Naive thymus-derived CD8-positive, alpha-beta T cell (primary cell): ENCODE data around the gene CLEC18C. TPM values are rescaled to one million over a fixed set of nuclear protein-coding genes. Genes with fewer than 3 reads are reported as not detected.
"Not testable (repeated sequence)": the region's sequence is repeated elsewhere in the genome, so short reads cannot be mapped to it uniquely, and the experiment has no call there.

Experiments
- ATAC-seq, 2 donors: fragments of 150-1000 bp; cut with Tn5 transposase in 1 of 2; sonication (Bioruptor Pico), chemical (Tn5 transposase) in 1 of 2; 1 replicate in 1 of 2; 2 replicates in 1 of 2; pipeline ENCODE4 v1.10.0; 2021; ENCODE audit warnings: mild to moderate bottlenecking in 2 of 2, moderate library complexity in 2 of 2
- POLR2A ChIA-PET: fragments of 350-600 bp; sonication (Branson Sonifier 250); formaldehyde crosslinking; loops from one replicate; lab custom pipeline; 2021; ENCODE audit warnings: antibody characterized with exemption; lab: Charles Lee
- DNase-seq, 10 donors: peaks; one replicate each; pipeline versions ENCODE4 v3.0.0 to v3.0.0-alpha.2; 2020 to 2022
- H3K27ac Mint-ChIP-seq, 10 donors: one replicate each; pipeline ENCODE4 v1.8.0; 2020 to 2022; ENCODE audit warnings: mild to moderate bottlenecking in 10 of 10, mixed read lengths in 10 of 10, moderate library complexity in 4 of 10, inconsistent platforms in 1 of 10
- H3K27me3 Mint-ChIP-seq, 5 donors: one replicate each; pipeline ENCODE4 v1.8.0; 2021 to 2022; ENCODE audit warnings: mixed read lengths in 5 of 5
- H3K36me3 Mint-ChIP-seq, 3 donors: one replicate each; pipeline ENCODE4 v1.8.0; 2020 to 2022; ENCODE audit warnings: mixed read lengths in 3 of 3, mild to moderate bottlenecking in 2 of 3, inconsistent platforms in 1 of 3
- H3K4me1 Mint-ChIP-seq, 4 donors: one replicate each; pipeline ENCODE4 v1.8.0; 2021 to 2022; ENCODE audit warnings: mixed read lengths in 4 of 4
- H3K4me3 Mint-ChIP-seq, 10 donors: one replicate each; pipeline ENCODE4 v1.8.0; 2020 to 2022; ENCODE audit warnings: mild to moderate bottlenecking in 10 of 10, mixed read lengths in 10 of 10, moderate library complexity in 6 of 10, inconsistent platforms in 1 of 10
- H3K9me3 Mint-ChIP-seq, 9 donors: one replicate each; pipeline ENCODE4 v1.8.0; 2020 to 2022; ENCODE audit warnings: mixed read lengths in 9 of 9, mild to moderate bottlenecking in 3 of 9, inconsistent platforms in 1 of 9, moderate library complexity in 1 of 9
- polyA plus RNA-seq, 3 donors: library from polyadenylated mRNA; unstranded; fragments of 300-500 nt; fragmentation: Illumina TruSeq; gene quantifications; one replicate each; pipeline ENCODE4 v1.2.3, GENCODE V29; 2021
- total RNA-seq, 8 experiments: library from RNA in 2 of 8; stranded (reverse) in 2 of 8; gene quantifications; one replicate each; pipeline ENCODE4 v1.2.3 and lab custom pipeline; 2021 to 2026

CLEC18C gene
- total and polyA plus RNA-seq, 5 experiments from 2014 or later: 2.2 to 3.0 TPM; not detected in 3

DNA sequence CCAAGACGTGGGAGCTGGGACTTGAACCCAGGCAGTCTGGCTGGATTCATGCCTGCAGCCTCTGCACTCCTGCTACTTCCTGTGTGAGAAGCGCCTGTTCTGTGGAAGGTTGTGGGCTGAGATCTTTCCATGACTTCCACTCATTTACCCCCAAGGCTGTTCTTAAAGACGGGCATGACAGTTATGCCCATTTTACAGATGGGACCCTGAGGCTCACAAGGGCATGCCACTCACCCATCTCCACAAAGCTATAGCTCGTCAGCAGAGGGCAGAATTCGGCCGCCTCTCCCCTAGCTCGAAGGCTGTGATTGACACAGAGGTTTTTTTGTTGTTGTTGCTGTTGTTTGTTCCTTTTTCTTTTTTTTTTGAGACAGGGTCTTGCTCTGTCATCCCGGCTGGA is 26.5 kb downstream of the CLEC18C start:
- H3K4me3 Mint-ChIP-seq, H3K27me3 Mint-ChIP-seq, H3K4me1 Mint-ChIP-seq, DNase-seq, H3K36me3 Mint-ChIP-seq, H3K9me3 Mint-ChIP-seq, POLR2A ChIA-PET, ATAC-seq, H3K27ac Mint-ChIP-seq: not testable (repeated sequence)

DNA sequence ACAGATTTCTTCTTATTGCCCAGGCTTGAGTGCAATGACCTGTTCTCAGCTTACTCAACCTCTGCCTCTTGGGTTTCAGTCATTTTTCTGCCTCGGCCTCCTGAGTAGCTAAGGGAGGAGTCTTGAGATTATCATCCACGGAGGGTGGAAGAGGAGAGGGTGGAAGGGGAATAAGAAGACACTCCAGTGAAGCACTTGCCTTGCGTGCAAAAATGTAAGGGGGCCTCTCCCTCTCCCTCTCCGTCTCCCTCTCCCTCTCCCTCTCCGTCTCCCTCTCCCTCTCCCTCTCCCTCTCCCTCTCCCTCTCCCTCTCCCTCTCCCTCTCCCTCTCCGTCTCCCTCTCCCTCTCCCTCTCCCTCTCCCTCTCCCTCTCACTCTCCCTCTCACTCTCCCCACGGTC is 29.9 kb downstream of the CLEC18C start:
- DNase-seq, POLR2A ChIA-PET, H3K9me3 Mint-ChIP-seq, H3K4me1 Mint-ChIP-seq, ATAC-seq, H3K27me3 Mint-ChIP-seq, H3K4me3 Mint-ChIP-seq: not testable (repeated sequence)
- peaks cover 0 to 20% (median 12%) of the 10 kb centered on the region in 3 donors for H3K36me3 Mint-ChIP-seq
- H3K27ac Mint-ChIP-seq: peak overlapping the region in 1 of 10 donors; percentile 71

DNA sequence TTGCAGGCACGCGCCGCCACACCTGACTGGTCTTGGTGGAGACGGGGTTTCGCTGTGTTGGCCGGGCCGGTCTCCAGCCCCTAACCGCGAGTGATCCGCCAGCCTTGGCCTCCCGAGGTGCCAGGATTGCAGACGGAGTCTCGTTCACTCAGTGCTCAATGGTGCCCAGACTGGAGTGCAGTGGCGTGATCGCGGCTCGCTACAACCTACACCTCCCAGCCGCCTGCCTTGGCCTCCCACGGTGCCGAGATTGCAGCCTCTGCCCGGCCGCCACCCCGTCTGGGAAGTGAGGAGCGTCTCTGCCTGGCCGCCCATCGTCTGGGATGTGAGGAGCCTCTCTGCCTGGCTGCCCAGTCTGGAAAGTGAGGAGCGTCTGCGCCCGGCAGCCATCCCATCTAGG is 30.4 kb downstream of the CLEC18C start:
- H3K4me3 Mint-ChIP-seq, ATAC-seq, H3K27me3 Mint-ChIP-seq, H3K9me3 Mint-ChIP-seq, DNase-seq, H3K4me1 Mint-ChIP-seq, POLR2A ChIA-PET: not testable (repeated sequence)
- Mint-ChIP-seq H3K27ac (peak overlapping the region in 1 of 10 donors; percentile 71), H3K36me3 (peaks cover 0 to 20% (median 12%) of the 10 kb centered on the region in 3 donors)

DNA sequence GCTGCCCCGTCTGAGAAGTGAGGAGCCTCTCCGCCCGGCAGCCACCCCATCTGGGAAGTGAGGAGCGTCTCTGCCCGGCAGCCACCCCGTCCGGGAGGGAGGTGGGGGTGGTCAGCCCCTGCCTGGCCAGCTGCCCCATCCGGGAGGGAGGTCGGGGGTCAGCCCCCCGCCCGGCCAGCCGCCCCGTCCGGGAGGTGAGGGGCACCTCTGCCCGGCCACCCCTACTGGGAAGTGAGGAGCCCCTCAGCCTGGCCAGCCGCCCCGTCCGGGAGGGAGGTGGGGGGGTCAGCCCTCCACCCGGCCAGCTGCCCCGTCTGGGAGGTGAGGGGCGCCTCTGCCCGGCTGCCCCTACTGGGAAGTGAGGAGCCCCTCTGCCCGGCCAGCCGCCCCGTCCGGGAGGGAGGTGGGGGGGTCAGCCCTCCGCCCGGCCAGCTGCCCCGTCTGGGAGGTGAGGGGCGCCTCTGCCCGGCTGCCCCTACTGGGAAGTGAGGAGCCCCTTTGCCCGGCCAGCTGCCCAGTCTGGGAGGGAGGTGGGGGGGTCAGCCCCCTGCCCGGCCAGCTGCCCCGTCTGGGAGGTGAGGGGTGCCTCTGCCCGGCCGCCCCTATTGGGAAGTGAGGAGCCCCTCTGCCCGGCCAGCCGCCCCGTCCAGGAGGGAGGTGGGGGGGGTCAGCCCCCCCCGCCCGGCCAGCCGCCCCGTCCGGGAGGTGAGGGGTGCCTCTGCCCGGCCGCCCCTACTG is 31.2 kb downstream of the CLEC18C start:
- peaks cover 0 to 24% (median 12%) of the 10 kb centered on the region in 3 donors for H3K36me3 Mint-ChIP-seq
- H3K4me1 Mint-ChIP-seq, H3K4me3 Mint-ChIP-seq, POLR2A ChIA-PET, H3K9me3 Mint-ChIP-seq, DNase-seq, H3K27ac Mint-ChIP-seq, H3K27me3 Mint-ChIP-seq, ATAC-seq: not testable (repeated sequence)

DNA sequence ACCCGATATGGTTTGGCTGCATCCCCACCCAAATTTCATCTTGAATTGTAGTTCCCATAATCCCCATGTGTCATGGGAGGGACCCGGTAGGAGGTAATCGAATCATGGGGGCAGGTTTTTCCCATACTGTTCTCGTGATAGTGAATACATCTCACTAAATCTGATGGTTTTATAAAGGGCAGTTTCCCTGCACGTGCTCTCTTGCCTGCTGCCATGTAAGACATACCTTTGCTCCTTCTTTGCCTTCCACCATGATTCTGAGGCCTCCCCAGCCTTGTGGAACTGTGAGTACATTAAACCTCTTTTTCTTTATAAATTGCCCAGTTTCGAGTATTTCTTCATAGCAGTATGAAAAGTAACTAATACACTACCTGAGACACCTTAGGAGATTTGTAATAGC is 32.8 kb downstream of the CLEC18C start:
- Mint-ChIP-seq H3K27ac (peak overlapping the region in 2 of 10 donors; percentile 43 to 65), H3K36me3 (peaks cover 0 to 34% (median 17%) of the 10 kb centered on the region in 3 donors)
- H3K9me3 Mint-ChIP-seq, POLR2A ChIA-PET, H3K4me1 Mint-ChIP-seq, H3K27me3 Mint-ChIP-seq, DNase-seq, H3K4me3 Mint-ChIP-seq, ATAC-seq: not testable (repeated sequence)

DNA sequence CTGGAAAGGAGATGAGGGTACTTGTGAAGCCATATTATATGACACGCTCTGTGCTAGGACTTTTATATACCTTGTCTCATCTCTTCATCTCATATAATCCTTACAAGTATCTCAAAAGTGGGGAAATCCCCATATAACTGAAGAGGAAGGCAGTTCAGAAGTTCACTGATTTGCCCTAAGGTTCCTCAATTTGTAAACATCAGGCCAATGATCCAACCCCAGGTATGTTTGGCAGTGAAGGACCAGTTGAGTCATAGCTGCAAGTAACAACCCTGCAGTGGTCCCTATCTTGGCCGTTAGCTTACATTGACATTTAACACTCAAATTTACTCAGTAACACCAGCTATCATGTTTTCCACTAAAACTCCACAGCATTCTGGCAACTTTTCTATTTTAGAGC is 45.0 kb downstream of the CLEC18C start:
- H3K9me3 Mint-ChIP-seq, H3K27ac Mint-ChIP-seq, POLR2A ChIA-PET, ATAC-seq, H3K27me3 Mint-ChIP-seq, H3K4me1 Mint-ChIP-seq, H3K4me3 Mint-ChIP-seq, DNase-seq: not testable (repeated sequence)
- peaks cover 0 to 71% (median 4%) of the 10 kb centered on the region in 3 donors for H3K36me3 Mint-ChIP-seq

- H3K4me1 Mint-ChIP-seq, H3K9me3 Mint-ChIP-seq, H3K27me3 Mint-ChIP-seq, POLR2A ChIA-PET, H3K4me3 Mint-ChIP-seq, ATAC-seq, DNase-seq: not testable (repeated sequence)
- peaks cover 0 to 72% (median 0%) of the 10 kb centered on the region in 3 donors for H3K36me3 Mint-ChIP-seq
- peak overlapping the region in 3 of 10 donors; percentile 15 to 64 (median 21) for H3K27ac Mint-ChIP-seq
These were observed 49.0 kb downstream of the CLEC18C start for GRCh38 chr16:70222574-70222973.

GRCh38 chr16:70223216-70223615 is 49.6 kb downstream of the CLEC18C start:
- H3K4me3 Mint-ChIP-seq, H3K9me3 Mint-ChIP-seq, H3K27me3 Mint-ChIP-seq, ATAC-seq, H3K4me1 Mint-ChIP-seq, POLR2A ChIA-PET, DNase-seq: not testable (repeated sequence)
- Mint-ChIP-seq H3K36me3 (peaks cover 0 to 73% (median 0%) of the 10 kb centered on the region in 3 donors), H3K27ac (peak overlapping the region in 5 of 10 donors; percentile 21 to 75 (median 56))

- H3K9me3 Mint-ChIP-seq, POLR2A ChIA-PET, DNase-seq, H3K27me3 Mint-ChIP-seq, ATAC-seq, H3K4me1 Mint-ChIP-seq, H3K4me3 Mint-ChIP-seq: not testable (repeated sequence)
- Mint-ChIP-seq H3K27ac (peak overlapping the region in 5 of 10 donors; percentile 21 to 75 (median 33)), H3K36me3 (peaks cover 0 to 74% (median 0%) of the 10 kb centered on the region in 3 donors)
These were observed 50.5 kb downstream of the CLEC18C start for GRCh38 chr16:70223971-70224513.

GRCh38 chr16:70224645-70225044 is 51.1 kb downstream of the CLEC18C start:
- H3K4me1 Mint-ChIP-seq, POLR2A ChIA-PET, ATAC-seq, H3K4me3 Mint-ChIP-seq, DNase-seq, H3K9me3 Mint-ChIP-seq, H3K27me3 Mint-ChIP-seq, H3K27ac Mint-ChIP-seq: not testable (repeated sequence)
- peaks cover 0 to 75% (median 0%) of the 10 kb centered on the region in 3 donors for H3K36me3 Mint-ChIP-seq

DNA sequence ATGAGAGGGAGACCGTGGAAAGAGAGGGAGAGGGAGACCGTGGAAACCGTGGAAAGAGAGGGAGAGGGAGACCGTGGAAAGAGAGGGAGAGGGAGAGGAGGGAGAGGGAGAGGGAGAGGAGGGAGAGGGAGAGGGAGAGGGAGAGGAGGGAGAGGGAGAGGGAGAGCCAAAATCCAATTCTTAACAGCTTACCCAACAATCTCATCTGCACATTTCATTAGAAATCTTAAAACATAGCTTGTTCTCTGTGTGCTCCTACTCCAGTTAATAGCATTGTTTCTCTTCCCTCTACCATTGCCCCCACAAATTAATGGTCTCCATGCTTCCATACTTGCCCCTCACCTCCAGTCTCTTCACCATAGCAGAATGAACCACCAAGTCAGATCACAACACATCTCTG is 51.8 kb downstream of the CLEC18C start:
- not testable (repeated sequence) for H3K4me3 Mint-ChIP-seq
- H3K36me3 Mint-ChIP-seq: peaks cover 0 to 71% (median 0%) of the 10 kb centered on the region in 3 donors

DNA sequence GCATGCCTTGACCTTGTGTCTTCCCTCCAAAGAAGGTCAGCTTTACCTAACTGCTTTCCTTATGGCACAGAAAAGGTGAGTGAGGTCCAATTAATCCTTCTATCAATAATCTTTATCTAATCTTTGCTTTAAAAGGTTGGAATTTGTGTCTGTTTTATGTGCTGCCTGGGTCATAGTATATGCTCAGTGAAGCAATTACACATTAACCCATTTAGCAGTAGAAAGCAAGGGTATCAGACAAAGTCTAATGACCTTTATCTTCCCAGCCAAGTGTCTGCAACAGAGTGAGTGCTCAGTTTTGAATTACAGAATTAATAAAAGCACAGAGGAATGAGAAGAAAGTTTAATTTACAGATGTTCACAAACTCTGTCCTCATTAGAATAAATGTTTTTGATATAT is 52.4 kb downstream of the CLEC18C start:
- DNase-seq, H3K4me3 Mint-ChIP-seq, H3K27ac Mint-ChIP-seq, POLR2A ChIA-PET, H3K27me3 Mint-ChIP-seq, H3K9me3 Mint-ChIP-seq, H3K4me1 Mint-ChIP-seq, ATAC-seq: not testable (repeated sequence)
- peaks cover 0 to 75% (median 0%) of the 10 kb centered on the region in 3 donors for H3K36me3 Mint-ChIP-seq

More for the DNA sequence above, 51.8 kb downstream of the CLEC18C start:
- H3K9me3 Mint-ChIP-seq, POLR2A ChIA-PET, H3K27me3 Mint-ChIP-seq, ATAC-seq, H3K4me1 Mint-ChIP-seq, DNase-seq: not testable (repeated sequence)
- peak overlapping the region in 1 of 10 donors; percentile 21 for H3K27ac Mint-ChIP-seq

- ATAC-seq, H3K4me3 Mint-ChIP-seq, H3K27ac Mint-ChIP-seq, H3K27me3 Mint-ChIP-seq, POLR2A ChIA-PET, H3K4me1 Mint-ChIP-seq, DNase-seq, H3K9me3 Mint-ChIP-seq: not testable (repeated sequence)
- peaks cover 0 to 81% (median 8%) of the 10 kb centered on the region in 3 donors for H3K36me3 Mint-ChIP-seq
These were observed 58.2 kb downstream of the CLEC18C start for GRCh38 chr16:70231831-70232230.
